ENCODE results near the gene SLC25A47. TPM values are rescaled to one million over a fixed set of nuclear protein-coding genes. Genes with fewer than 3 reads are reported as not detected.

Gene SLC25A47
- total RNA-seq, 1 donor from 2014 or later = not detected

- Histone ChIP-seq H3K27me3 (no peaks in the 10 kb centered on the region), H3K9me3 (no peaks in the 10 kb centered on the region), H3K4me3 (peak overlapping the region; percentile 90 to 95), H3K36me3 (no peaks in the 10 kb centered on the region), H3K4me1 (peaks cover 3 to 12% of the 10 kb centered on the region in 2 donors), H3K27ac (peak overlapping the region; percentile 74 to 75)
- intact Hi-C loops (cut with DNase I) = loop anchor here (1.0 to 10.0 kb wide), 3 partner anchors 20 to 540 kb away; no protein-coding TSS in a partner anchor
- no peak for TF ChIP-seq CTCF (IDR thresholded peaks at IDR 0.05)
- peak in 1 of 2 donors; percentile 74 for DNase-seq (ENCODE audit: low spot score in 2 of 2)
Measured at GRCh38 chr14:100304825-100305323, 18.3 kb upstream of the SLC25A47 start.

DNA sequence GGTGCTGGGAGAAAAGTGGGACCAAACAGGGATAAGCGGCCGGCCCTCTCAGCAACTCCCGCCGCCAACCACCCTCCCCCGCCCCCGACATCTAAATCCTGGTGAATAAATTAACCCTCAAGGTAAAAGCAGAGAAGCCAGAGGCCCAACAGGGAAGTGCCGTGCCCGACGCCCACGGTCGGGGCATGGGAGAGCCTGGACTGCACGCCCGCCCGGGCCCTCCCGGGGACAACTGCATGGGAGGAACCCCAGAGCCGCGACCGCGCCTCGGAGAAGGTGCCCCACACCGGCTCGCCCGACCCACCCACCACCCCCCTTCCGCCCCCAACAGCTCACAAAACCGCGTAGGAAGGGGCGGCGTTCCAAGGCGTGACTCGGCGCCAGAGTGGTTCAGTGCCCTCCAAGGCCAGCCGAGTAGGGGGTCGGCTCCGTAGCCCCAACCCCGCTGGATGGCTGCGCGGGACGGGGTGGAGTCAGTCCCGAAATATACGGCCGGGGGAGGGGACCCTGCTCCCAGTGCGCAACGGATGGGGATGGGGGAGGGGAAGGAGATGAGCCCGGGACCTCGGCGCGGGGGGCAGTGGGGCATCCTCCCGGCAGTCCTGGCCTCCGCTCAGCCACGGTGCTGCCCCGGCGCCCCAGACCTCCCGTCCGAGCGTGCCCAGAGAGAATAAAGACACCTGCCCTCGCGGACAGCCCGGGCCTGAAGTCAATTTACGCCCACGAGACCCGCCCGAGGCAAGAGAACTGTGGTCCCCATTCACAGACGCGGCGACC lies 17.6 kb upstream of the SLC25A47 start:
- H3K4me1 ChIP-seq = peaks cover 3 to 12% of the 10 kb centered on the region in 2 donors
- H3K27me3 ChIP-seq = no peaks in the 10 kb centered on the region
- no peaks in the 10 kb centered on the region for H3K9me3 ChIP-seq
- peak in 1 of 2 donors; percentile 76 for DNase-seq (ENCODE audit: low spot score in 2 of 2)
- intact Hi-C loops (cut with DNase I) = loop anchor here (1.0 to 10.0 kb wide), 5 partner anchors 20 to 541 kb away; partner anchors contain the start of gene WDR25
- H3K27ac ChIP-seq = peak overlapping the region; percentile 74 to 75
- no peak for TF ChIP-seq CTCF (IDR thresholded peaks at IDR 0.05)
- H3K36me3 ChIP-seq = no peaks in the 10 kb centered on the region
- peak overlapping the region; percentile 90 to 95 for H3K4me3 ChIP-seq

- peaks cover 3 to 12% of the 10 kb centered on the region in 2 donors for H3K4me1 ChIP-seq
- H3K27me3 ChIP-seq = no peaks in the 10 kb centered on the region
- H3K4me3 ChIP-seq = peak within 1 kb of the TSS; percentile 90 to 95
- H3K9me3 ChIP-seq = no peaks in the 10 kb centered on the region
- intact Hi-C loops (cut with DNase I) = loop anchor here (1.0 to 10.0 kb wide), 3 partner anchors 66 to 542 kb away; partner anchors contain the start of gene WDR25
- H3K27ac ChIP-seq = peak within 1 kb of the TSS; percentile 74 to 83
- peak; percentile 54 to 95 for DNase-seq (ENCODE audit: low spot score in 2 of 2)
- H3K36me3 ChIP-seq = no peaks in the 10 kb centered on the region
- TF ChIP-seq CTCF (IDR thresholded peaks at IDR 0.05) = no peak
Measured at GRCh38 chr14:100306101-100306997, 16.8 kb upstream of the SLC25A47 start, which contains the start of gene SLC25A29. Gene SLC25A29, minus strand, starts transcription at chr14:100306444. Its CDS starts 212 bp downstream, at chr14:100306232.

- peak overlapping the region; percentile 90 to 95 for H3K4me3 ChIP-seq
- no peaks in the 10 kb centered on the region for H3K27me3 ChIP-seq
- H3K36me3 ChIP-seq = no peaks in the 10 kb centered on the region
- no peaks in the 10 kb centered on the region for H3K9me3 ChIP-seq
- H3K27ac ChIP-seq = peak overlapping the region; percentile 74 to 83
- peaks cover 3 to 12% of the 10 kb centered on the region in 2 donors for H3K4me1 ChIP-seq
- intact Hi-C loops (cut with DNase I) = loop anchor here (1.0 to 10.0 kb wide), 3 partner anchors 67 to 542 kb away; partner anchors contain the start of gene WDR25
- TF ChIP-seq CTCF (IDR thresholded peaks at IDR 0.05) = no peak
- no peak for DNase-seq (ENCODE audit: low spot score in 2 of 2)
Measured at GRCh38 chr14:100306998-100307765, 16.0 kb upstream of the SLC25A47 start.

Data from ascending aorta (tissue), 2 donors.